Measurements from ENCODE around the gene ENPP7.

DNA sequence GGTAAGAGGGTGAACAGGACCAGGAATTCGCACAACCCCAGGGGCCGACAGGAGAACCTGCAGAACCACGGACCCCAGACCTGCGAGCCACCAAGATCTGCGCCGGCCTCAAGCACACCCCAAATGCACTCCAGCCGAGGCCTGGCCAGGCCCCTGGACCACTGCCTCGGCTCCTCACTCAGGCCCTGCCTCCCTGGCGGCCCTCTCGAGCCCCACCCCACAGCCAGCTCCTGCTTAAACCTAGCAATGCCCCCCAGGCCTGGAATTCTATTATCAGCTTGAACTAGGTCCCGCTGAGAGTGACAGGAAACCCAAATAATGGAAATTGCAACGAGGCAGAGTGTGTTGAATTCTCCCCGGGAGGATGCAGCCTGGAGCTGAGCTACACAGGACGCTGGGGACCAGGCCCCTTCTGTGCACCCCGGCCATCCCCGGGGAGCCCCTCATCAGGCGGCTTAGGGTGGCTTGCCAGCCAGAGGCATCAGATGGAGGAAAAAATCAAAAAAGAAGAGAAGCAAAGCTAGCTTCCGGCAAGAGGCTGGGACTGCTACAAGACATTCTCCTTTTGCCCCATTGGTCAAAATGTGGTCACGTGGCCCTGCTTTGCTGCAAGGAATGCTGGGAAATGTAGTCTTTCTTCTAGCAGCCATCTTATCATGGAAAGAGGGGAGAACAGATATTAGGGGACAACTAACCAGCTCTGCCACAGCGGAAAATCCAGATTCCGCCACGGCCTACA lies 2.4 kb upstream of the ENPP7 start:
- TF ChIP-seq CTCF (IDR thresholded peaks at IDR 0.05; ENCODE audit: borderline replicate concordance, extremely low read depth, low read length, poor library complexity, severe bottlenecking) (no peak), EZH2 (IDR thresholded peaks at IDR 0.05; ENCODE audit: borderline replicate concordance, low read depth, low read length, severe bottlenecking) (no peak)
